ENCODE data around the gene NCKIPSD. TPM values are rescaled to one million over a fixed set of nuclear protein-coding genes. Genes with fewer than 3 reads are reported as not detected.
A peak's percentile ranks its signal among the peaks of the same experiment; 100 is the strongest.

The NCKIPSD gene
- total RNA-seq, 1 experiment from 2014 or later: 36.9 TPM

DNA sequence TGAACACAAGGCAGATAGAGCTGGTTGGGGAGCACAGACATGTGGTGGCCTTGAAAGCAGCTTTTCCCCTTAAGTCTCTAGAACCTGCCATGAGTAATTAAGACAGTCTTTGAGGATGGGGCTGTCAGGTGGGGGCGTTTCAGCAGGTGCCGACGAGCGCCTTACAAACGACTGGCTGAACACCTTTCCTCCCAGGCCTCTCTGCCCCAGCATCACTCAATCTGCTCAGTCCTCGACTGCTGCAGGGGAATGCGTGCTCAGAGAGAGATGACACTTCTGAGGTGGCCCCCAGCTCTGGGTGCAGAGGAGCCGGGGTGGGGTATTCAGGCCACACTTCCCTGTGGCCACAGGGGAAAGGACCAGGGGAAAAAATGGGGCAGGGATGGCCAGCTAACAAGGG, 8.1 kb upstream of the NCKIPSD start:
- Histone ChIP-seq H3K36me3 (ENCODE audit: control insufficient read depth in 1 of 2, insufficient read depth in 2 of 2, low read length in 2 of 2) (peaks cover 59 to 61% of the 10 kb centered on the region in 2 experiments), H3K27me3 (ENCODE audit: insufficient read depth, low read length) (no peaks in the 10 kb centered on the region), H3K9ac (ENCODE audit: low read length) (peak overlapping the region; percentile 60), H3K9me3 (ENCODE audit: control insufficient read depth in 1 of 2, insufficient read depth in 1 of 2, low read depth in 1 of 2, low read length in 2 of 2) (no peaks in the 10 kb centered on the region), H3K4me1 (ENCODE audit: control insufficient read depth in 1 of 2, insufficient read depth in 2 of 2, low read length in 2 of 2) (peaks cover 26 to 38% of the 10 kb centered on the region in 2 experiments), H3K4me2 (ENCODE audit: low read length) (peak overlapping the region; percentile 83), H2AFZ (ENCODE audit: low read depth, low read length, poor library complexity, severe bottlenecking) (no peak overlapping the region), H4K20me1 (ENCODE audit: insufficient read depth) (peaks cover 16% of the 10 kb centered on the region; the same call in 1 of the 2 replicates), H3K9me2 (ENCODE audit: insufficient read depth) (no peaks in the 10 kb centered on the region), H3K27ac (ENCODE audit: low read depth, low read length) (peak overlapping the region; percentile 73; the same call in 1 of the 2 replicates), H3K4me3 (replicated peaks in 1 of 2; ENCODE audit: low read depth in 1 of 2, low read length in 2 of 2) (no peak overlapping the region), H3K79me2 (ENCODE audit: insufficient read depth, low read length) (peaks cover 78% of the 10 kb centered on the region)
- DNase-seq (ENCODE audit: low read depth, low spot score) (no peak), ATAC-seq (no peak)
- ChIA-PET RAD21 (ENCODE audit: low non-redundant PET in 1 of 2, low total read pairs in 2 of 2, uncharacterized antibody in 2 of 2, unreplicated experiment in 2 of 2) (no interaction called here), CTCF (no interaction called here), POLR2A (no interaction called here)
- BruUV-seq (replicated peaks): no TSS peak
- intact Hi-C loops (cut with micrococcal nuclease): no loop called here
- TF ChIP-seq, protein P1, sequence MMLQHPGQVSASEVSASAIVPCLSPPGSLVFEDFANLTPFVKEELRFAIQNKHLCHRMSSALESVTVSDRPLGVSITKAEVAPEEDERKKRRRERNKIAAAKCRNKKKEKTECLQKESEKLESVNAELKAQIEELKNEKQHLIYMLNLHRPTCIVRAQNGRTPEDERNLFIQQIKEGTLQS (IDR thresholded peaks at IDR 0.05): no peak
- TF ChIP-seq, protein P2, sequence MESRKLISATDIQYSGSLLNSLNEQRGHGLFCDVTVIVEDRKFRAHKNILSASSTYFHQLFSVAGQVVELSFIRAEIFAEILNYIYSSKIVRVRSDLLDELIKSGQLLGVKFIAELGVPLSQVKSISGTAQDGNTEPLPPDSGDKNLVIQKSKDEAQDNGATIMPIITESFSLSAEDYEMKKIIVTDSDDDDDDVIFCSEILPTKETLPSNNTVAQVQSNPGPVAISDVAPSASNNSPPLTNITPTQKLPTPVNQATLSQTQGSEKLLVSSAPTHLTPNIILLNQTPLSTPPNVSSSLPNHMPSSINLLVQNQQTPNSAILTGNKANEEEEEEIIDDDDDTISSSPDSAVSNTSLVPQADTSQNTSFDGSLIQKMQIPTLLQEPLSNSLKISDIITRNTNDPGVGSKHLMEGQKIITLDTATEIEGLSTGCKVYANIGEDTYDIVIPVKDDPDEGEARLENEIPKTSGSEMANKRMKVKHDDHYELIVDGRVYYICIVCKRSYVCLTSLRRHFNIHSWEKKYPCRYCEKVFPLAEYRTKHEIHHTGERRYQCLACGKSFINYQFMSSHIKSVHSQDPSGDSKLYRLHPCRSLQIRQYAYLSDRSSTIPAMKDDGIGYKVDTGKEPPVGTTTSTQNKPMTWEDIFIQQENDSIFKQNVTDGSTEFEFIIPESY (IDR thresholded peaks at IDR 0.05; ENCODE audit: extremely low read depth, insufficient replicate concordance, low read length): no peak
- TF ChIP-seq SP1 (IDR thresholded peaks at IDR 0.05; ENCODE audit: low read depth): no peak
- TF ChIP-seq TCF7L2 (IDR thresholded peaks at IDR 0.05; ENCODE audit: borderline replicate concordance, extremely low read depth, insufficient read depth, insufficient read length): no peak
- TF ChIP-seq ZNF274 (IDR thresholded peaks at IDR 0.05; ENCODE audit: low read depth, low read length): no peak
- no peak for TF ChIP-seq YY1 (IDR thresholded peaks at IDR 0.05; ENCODE audit: extremely low read depth, insufficient replicate concordance, low read depth, low read length)
- TF ChIP-seq POLR2A (IDR thresholded peaks at IDR 0.05; ENCODE audit: borderline replicate concordance, extremely low read depth, insufficient read depth, insufficient read length): no peak
- no peak for TF ChIP-seq ELF1 (IDR thresholded peaks at IDR 0.05; ENCODE audit: borderline replicate concordance, low read depth)
- no peak for TF ChIP-seq RAD21 (IDR thresholded peaks at IDR 0.05; ENCODE audit: low read depth)
- TF ChIP-seq EZH2phosphoT487 (IDR thresholded peaks at IDR 0.05; ENCODE audit: borderline replicate concordance): no peak
- no peak; the same call in 1 of the 2 replicates for TF ChIP-seq POLR2AphosphoS5 (IDR thresholded peaks at IDR 0.05; ENCODE audit: low read depth, low read length)
- TF ChIP-seq EGR1 (IDR thresholded peaks at IDR 0.05; ENCODE audit: low read depth): no peak
- TF ChIP-seq, protein P3, sequence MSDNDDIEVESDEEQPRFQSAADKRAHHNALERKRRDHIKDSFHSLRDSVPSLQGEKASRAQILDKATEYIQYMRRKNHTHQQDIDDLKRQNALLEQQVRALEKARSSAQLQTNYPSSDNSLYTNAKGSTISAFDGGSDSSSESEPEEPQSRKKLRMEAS (IDR thresholded peaks at IDR 0.05): no peak
- TF ChIP-seq, protein P4, sequence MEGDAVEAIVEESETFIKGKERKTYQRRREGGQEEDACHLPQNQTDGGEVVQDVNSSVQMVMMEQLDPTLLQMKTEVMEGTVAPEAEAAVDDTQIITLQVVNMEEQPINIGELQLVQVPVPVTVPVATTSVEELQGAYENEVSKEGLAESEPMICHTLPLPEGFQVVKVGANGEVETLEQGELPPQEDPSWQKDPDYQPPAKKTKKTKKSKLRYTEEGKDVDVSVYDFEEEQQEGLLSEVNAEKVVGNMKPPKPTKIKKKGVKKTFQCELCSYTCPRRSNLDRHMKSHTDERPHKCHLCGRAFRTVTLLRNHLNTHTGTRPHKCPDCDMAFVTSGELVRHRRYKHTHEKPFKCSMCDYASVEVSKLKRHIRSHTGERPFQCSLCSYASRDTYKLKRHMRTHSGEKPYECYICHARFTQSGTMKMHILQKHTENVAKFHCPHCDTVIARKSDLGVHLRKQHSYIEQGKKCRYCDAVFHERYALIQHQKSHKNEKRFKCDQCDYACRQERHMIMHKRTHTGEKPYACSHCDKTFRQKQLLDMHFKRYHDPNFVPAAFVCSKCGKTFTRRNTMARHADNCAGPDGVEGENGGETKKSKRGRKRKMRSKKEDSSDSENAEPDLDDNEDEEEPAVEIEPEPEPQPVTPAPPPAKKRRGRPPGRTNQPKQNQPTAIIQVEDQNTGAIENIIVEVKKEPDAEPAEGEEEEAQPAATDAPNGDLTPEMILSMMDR (IDR thresholded peaks at IDR 0.05 in 2 of 3, conservative IDR thresholded peaks at IDR 0.05 in 1 of 3; ENCODE audit: borderline replicate concordance in 1 of 3, insufficient read depth in 1 of 3, low read depth in 2 of 3, low read length in 2 of 3): no peak
- TF ChIP-seq ZFX (IDR thresholded peaks at IDR 0.05): no peak
- TF ChIP-seq EZH2 (IDR thresholded peaks at IDR 0.05): no peak
- no peak for TF ChIP-seq CBX3 (IDR thresholded peaks at IDR 0.05; ENCODE audit: low read depth)
- TF ChIP-seq, protein P5, sequence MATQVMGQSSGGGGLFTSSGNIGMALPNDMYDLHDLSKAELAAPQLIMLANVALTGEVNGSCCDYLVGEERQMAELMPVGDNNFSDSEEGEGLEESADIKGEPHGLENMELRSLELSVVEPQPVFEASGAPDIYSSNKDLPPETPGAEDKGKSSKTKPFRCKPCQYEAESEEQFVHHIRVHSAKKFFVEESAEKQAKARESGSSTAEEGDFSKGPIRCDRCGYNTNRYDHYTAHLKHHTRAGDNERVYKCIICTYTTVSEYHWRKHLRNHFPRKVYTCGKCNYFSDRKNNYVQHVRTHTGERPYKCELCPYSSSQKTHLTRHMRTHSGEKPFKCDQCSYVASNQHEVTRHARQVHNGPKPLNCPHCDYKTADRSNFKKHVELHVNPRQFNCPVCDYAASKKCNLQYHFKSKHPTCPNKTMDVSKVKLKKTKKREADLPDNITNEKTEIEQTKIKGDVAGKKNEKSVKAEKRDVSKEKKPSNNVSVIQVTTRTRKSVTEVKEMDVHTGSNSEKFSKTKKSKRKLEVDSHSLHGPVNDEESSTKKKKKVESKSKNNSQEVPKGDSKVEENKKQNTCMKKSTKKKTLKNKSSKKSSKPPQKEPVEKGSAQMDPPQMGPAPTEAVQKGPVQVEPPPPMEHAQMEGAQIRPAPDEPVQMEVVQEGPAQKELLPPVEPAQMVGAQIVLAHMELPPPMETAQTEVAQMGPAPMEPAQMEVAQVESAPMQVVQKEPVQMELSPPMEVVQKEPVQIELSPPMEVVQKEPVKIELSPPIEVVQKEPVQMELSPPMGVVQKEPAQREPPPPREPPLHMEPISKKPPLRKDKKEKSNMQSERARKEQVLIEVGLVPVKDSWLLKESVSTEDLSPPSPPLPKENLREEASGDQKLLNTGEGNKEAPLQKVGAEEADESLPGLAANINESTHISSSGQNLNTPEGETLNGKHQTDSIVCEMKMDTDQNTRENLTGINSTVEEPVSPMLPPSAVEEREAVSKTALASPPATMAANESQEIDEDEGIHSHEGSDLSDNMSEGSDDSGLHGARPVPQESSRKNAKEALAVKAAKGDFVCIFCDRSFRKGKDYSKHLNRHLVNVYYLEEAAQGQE (IDR thresholded peaks at IDR 0.05; ENCODE audit: low read depth): no peak
- no peak for TF ChIP-seq SRF (IDR thresholded peaks at IDR 0.05; ENCODE audit: low read depth)
- no peak for TF ChIP-seq SIN3A (IDR thresholded peaks at IDR 0.05; ENCODE audit: low read depth)
